Measurements from ENCODE around the gene LRRC8C. TPM values are rescaled to one million over a fixed set of nuclear protein-coding genes. Genes with fewer than 3 reads are reported as not detected.

LRRC8C gene
- total and polyA plus RNA-seq, 10 of the 15 experiments (the other 5 are each of a cell fraction or from before 2014, with no cell fraction given) = 2.3 to 16.3 (median 10.8) TPM

DNA sequence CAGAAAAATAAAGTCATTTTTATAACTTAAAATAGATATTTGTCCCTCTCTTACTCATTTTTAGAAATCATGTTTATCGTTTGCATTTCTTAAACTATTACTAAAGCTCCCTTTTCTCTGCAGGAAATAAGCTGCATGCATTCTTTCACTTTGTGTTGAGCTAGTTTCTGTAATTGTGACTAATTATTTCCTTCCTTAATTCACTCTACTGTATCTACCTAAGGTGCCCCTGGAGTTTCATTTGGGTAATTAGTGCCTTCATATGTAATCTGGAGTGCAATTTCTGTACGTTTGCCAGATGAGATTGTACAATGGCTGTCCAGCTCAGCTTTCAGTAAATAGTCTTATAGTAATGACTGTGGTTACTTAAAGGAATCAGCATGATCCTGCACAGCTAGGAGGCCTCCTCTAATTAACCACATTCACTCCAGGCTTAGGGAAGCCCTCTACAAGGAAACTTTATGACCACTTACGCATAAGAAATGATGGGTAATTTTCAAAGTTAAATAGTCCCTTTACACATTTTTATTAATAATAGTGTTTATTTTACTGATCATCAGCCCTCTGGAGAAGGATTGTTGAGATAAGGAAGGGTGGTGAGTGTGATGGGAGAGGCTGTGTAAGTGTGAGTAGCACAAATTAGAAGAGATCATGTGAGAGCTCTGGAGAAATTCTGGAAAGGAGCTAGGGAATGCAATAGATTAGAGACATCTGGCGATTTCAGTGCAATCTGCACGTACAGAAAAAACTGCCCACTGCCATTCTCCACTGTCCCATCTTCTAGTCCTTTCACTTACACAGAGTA, 86.8 kb downstream of the LRRC8C start (continued):
- no peak for TF ChIP-seq E2F8 (IDR thresholded peaks at IDR 0.05; ENCODE audit: low read depth, partially characterized antibody)
- no peak for TF ChIP-seq CHD2 (IDR thresholded peaks at IDR 0.05; ENCODE audit: borderline replicate concordance, low read depth, low read length)
- no peak for TF ChIP-seq CBX5 (IDR thresholded peaks at IDR 0.05; ENCODE audit: low read depth)
- peak; percentile 7 to 31; a peak in 1 of 4 replicates for TF ChIP-seq BHLHE40 (IDR thresholded peaks at IDR 0.05; ENCODE audit: borderline replicate concordance in 1 of 2, low read depth in 2 of 2, low read length in 1 of 2)
- TF ChIP-seq, protein P1, sequence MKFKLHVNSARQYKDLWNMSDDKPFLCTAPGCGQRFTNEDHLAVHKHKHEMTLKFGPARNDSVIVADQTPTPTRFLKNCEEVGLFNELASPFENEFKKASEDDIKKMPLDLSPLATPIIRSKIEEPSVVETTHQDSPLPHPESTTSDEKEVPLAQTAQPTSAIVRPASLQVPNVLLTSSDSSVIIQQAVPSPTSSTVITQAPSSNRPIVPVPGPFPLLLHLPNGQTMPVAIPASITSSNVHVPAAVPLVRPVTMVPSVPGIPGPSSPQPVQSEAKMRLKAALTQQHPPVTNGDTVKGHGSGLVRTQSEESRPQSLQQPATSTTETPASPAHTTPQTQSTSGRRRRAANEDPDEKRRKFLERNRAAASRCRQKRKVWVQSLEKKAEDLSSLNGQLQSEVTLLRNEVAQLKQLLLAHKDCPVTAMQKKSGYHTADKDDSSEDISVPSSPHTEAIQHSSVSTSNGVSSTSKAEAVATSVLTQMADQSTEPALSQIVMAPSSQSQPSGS (IDR thresholded peaks at IDR 0.05; ENCODE audit: low read length) = peak; percentile 79
- no peak for TF ChIP-seq NR2C2 (IDR thresholded peaks at IDR 0.05; ENCODE audit: borderline replicate concordance, control insufficient read depth, insufficient read length, low read depth)
- no peak for TF ChIP-seq PAX8 (IDR thresholded peaks at IDR 0.05)
- no peak for TF ChIP-seq SMC3 (IDR thresholded peaks at IDR 0.05; ENCODE audit: borderline replicate concordance, low read length)
- 0 out of 2 replicates have a peak, but pooled peaks have one; percentile 15 for TF ChIP-seq EED (IDR thresholded peaks at IDR 0.05; ENCODE audit: low read depth)
- 0 out of 2 replicates have a peak, but pooled peaks have one; percentile 33 for TF ChIP-seq CBFB (IDR thresholded peaks at IDR 0.05; ENCODE audit: low read depth)
- 0 out of 2 replicates have a peak, but pooled peaks have one; percentile 18 for TF ChIP-seq NBN (IDR thresholded peaks at IDR 0.05)
- peak; percentile 69 for TF ChIP-seq RUNX3 (IDR thresholded peaks at IDR 0.05; ENCODE audit: low read length)
- peak; percentile 64 for TF ChIP-seq CREM (IDR thresholded peaks at IDR 0.05; ENCODE audit: low read depth)
- TF ChIP-seq, protein P2, sequence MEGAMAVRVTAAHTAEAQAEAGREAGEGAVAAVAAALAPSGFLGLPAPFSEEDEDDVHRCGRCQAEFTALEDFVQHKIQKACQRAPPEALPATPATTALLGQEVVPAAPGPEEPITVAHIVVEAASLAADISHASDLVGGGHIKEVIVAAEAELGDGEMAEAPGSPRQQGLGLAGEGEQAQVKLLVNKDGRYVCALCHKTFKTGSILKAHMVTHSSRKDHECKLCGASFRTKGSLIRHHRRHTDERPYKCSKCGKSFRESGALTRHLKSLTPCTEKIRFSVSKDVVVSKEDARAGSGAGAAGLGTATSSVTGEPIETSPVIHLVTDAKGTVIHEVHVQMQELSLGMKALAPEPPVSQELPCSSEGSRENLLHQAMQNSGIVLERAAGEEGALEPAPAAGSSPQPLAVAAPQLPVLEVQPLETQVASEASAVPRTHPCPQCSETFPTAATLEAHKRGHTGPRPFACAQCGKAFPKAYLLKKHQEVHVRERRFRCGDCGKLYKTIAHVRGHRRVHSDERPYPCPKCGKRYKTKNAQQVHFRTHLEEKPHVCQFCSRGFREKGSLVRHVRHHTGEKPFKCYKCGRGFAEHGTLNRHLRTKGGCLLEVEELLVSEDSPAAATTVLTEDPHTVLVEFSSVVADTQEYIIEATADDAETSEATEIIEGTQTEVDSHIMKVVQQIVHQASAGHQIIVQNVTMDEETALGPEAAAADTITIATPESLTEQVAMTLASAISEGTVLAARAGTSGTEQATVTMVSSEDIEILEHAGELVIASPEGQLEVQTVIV (IDR thresholded peaks at IDR 0.05; ENCODE audit: borderline replicate concordance, partially characterized antibody) = no peak
- no peak; the same call in none of the 2 replicates for TF ChIP-seq GATAD2B (conservative IDR thresholded peaks at IDR 0.05; ENCODE audit: low read depth)
- TF ChIP-seq MEF2B (IDR thresholded peaks at IDR 0.05; ENCODE audit: partially characterized antibody, poor library complexity, severe bottlenecking) = peak; percentile 72
- no peak for TF ChIP-seq KDM1A (IDR thresholded peaks at IDR 0.05; ENCODE audit: borderline replicate concordance)
- no peak for TF ChIP-seq NR2C1 (IDR thresholded peaks at IDR 0.05)
- TF ChIP-seq STAT1 (conservative IDR thresholded peaks at IDR 0.05) = no peak
- TF ChIP-seq IKZF2 (IDR thresholded peaks at IDR 0.05) = peak; percentile 74 to 84
- TF ChIP-seq ZBTB33 (IDR thresholded peaks at IDR 0.05) = no peak
- peak; percentile 98 for TF ChIP-seq MTA2 (IDR thresholded peaks at IDR 0.05; ENCODE audit: low read depth)
- TF ChIP-seq ATF7 (IDR thresholded peaks at IDR 0.05; ENCODE audit: low read depth) = peak; percentile 87
